ENCODE measurements around the gene IGFN1.

DNA sequence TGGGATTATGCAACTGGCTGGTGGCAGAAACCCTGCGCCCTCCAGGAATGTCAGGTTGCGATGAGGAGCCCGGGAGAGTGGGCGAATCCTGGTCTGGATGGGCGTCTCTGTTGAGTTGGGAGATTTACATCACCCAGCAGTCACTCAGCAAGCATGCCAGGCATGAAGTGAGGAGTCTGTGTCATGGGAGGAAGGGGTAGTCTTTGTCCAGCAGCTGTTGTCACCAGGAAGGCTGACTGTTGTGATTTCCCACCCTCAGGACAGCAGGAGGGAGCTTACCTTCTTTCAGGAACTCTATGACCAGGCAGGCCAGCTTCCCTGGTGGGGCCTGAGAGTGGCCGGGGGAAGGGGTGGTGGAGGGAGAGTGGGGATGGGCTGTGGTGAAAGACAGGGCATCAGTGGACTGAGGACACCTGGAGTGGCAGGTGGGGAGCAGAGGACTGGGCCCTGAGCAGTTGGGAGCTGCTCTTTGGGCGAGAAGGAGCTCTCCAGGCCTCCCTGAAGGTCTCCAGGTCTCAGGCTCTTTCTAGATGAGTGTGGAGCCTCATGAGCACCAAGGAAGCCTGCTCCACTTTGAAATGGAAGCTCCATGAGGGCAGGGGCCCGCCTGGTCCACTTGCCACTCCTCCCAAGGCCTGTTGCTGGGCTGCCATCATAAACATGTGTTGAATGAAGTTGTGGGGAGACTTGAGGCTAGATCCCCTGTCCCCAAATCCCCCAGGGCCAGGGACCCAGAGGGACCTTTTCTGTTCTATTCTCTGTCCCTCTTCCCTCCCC, 71.3 kb downstream of the IGFN1 start:
- TF ChIP-seq, protein P1, sequence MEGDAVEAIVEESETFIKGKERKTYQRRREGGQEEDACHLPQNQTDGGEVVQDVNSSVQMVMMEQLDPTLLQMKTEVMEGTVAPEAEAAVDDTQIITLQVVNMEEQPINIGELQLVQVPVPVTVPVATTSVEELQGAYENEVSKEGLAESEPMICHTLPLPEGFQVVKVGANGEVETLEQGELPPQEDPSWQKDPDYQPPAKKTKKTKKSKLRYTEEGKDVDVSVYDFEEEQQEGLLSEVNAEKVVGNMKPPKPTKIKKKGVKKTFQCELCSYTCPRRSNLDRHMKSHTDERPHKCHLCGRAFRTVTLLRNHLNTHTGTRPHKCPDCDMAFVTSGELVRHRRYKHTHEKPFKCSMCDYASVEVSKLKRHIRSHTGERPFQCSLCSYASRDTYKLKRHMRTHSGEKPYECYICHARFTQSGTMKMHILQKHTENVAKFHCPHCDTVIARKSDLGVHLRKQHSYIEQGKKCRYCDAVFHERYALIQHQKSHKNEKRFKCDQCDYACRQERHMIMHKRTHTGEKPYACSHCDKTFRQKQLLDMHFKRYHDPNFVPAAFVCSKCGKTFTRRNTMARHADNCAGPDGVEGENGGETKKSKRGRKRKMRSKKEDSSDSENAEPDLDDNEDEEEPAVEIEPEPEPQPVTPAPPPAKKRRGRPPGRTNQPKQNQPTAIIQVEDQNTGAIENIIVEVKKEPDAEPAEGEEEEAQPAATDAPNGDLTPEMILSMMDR (IDR thresholded peaks at IDR 0.05; ENCODE audit: borderline replicate concordance, extremely low read depth, low read length, poor library complexity, severe bottlenecking): no peak
- no peak for TF ChIP-seq EZH2 (IDR thresholded peaks at IDR 0.05; ENCODE audit: borderline replicate concordance, low read depth, low read length, severe bottlenecking)
